GM10847 (cell line): Measurements from ENCODE around the gene ITGB2.

Source experiments
- POLR2A ChIP-seq: IDR thresholded peaks from 2 replicates; pipeline ENCODE4 v1.6.1; 2011; ENCODE audit not compliant: insufficient read length; ENCODE audit errors: extremely low read depth

The ITGB2 gene

DNA sequence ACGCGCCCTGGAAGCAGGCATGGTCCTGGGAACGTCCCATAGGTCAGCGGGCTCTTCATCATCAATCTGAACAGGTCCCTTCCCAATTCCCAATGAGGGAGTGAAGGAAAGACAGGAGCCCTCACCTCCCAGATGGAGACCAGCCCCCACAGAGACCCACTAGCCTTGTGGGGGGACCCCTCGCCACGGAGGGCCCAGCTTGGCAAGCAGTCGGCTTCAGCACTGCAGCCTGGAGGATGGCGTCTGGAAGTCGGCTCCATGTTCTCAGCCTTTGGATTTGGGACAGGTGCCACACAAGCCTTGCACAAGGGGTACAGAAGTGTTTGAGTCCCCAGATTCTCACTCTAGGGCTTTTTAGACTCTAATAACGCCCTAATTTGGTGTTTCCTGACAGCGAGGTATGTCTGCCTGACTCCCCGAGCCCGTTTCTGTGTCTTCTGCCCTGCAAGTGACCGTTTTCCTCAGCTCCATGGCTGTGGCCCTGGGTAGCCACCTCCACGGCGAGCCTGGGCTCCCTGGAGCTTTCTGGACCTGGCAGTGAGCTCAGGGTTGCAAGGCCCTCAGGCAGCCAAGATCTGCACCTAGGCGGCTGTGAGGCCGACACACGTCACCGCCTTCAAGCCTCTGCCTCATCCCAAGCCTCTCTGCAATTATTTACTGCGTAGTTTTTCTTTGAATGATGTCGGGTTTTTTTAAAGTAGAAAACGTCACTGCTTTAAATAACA is 77.8 kb downstream of the ITGB2 start:
- TF ChIP-seq POLR2A, result no peak

DNA sequence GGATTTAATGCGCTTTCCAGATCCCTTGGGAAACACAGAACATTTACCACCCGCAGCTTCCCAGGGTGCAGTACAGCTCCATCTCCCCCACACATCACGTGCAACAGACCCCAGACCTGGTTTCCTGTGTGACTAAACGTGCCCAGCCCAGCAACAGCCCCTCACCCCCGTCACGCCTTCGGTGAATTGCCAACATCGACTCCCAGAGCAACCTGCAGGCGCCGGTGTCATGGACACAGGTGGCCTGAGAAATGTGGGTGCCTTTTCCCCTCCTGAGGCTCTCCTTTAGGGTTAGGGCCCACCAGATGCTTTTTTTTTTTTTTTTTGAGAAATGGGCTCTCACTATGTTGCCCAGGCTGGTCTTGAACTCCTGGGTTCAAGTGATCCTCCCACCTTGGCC is 78.6 kb downstream of the ITGB2 start:
- no peak for TF ChIP-seq POLR2A

DNA sequence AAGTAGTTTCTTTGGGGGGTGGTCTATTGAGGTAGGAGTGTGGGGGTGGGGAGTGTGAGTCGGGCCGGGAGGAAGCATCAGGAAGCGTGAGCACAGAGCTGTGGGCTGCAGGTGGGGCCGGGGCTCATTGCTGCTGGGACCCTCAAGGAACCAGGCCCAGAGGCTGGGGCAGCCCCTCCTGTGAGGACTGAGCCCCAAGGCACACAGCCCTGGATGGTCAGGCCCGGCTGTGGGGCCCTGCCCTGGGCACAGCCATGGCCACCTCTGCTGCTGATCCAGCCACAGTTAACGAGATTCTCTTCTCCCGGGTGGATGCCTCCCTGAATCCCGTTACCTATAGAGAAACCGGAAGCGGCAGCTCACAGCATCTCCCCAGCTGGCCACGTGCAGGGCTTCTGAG is 79.9 kb downstream of the ITGB2 start:
- no peak for TF ChIP-seq POLR2A

DNA sequence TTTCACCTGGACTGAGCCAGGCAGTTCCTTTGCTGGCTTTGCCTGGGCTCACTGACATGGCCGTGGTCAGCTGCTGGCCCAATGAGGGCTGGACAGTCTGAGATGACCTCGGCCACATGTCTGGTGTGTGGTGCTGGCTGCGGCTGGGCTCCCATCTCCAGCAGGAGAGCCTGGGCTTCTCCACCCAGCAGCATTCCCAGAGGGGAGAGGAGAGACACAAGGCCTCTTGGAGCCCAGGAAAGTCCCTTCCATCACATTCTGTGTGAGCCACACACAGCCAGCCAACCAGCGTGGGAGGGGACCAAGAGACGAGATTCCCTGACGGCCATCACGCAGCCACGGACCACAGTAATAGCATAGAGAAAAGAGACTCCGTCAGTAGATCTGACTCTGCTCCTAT is 81.7 kb downstream of the ITGB2 start:
- no peak for TF ChIP-seq POLR2A

DNA sequence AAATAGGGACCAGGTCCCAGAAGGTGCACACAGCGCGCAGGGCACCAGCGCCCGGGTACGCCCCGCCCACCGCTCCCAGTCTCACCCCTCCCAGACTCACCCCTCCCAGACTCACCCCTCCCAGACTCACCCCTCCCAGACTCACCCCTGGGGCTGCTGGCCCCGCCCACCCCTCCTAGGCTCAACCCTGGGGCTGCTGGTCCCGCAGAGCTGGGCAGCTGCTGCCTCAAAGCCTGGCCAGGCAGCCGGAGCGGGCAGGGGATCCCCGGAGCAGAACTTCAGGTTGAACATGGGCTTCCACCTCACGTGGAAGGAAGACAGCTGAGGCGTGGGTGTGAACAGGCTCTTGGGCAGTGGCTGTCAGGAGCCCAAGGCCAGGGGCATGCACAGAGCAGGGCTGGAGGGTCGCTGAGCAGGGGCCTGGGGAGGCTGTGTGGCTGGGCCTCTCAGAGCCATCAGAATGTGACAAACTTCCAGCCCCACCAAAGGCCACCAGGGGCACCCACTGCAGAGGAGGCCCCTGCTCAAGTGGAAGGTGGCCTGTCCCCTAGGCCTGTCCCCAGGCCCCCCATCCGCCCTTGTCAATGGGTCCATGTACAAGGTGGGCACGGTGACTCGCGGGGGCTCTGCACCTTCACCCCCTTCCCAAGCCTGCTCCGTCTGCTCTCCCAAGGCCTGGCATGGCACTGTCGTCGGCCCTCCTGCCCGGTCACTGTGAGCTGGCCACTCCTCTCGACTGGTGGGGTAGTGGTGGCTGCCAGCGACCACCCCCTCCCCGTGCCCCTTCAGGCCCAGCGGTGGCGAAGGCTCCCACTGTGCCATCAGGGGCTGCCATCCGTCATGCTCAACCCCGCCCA is 82.4 kb downstream of the ITGB2 start:
- TF ChIP-seq POLR2A, result no peak

DNA sequence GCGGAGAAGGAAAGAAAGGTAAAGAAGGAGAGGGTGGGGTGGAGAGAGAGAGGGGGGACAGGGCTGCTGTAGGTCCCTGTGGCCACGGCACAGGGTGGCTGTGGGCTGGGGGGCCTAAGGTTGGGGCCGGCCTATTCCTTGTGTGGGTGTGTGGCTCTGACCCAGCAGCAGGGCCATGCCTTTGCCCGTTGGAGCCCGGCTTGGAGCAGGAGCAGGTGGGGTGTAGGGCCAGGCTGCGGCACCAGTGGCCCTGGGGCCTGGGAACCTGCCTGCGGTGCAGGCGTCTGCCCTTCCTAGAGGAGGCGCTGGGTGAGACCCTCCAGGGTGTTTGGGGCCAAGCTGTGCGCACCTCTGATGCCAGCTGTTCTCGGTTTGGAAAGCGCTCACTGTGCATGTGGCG is 83.2 kb downstream of the ITGB2 start:
- TF ChIP-seq POLR2A, result no peak

DNA sequence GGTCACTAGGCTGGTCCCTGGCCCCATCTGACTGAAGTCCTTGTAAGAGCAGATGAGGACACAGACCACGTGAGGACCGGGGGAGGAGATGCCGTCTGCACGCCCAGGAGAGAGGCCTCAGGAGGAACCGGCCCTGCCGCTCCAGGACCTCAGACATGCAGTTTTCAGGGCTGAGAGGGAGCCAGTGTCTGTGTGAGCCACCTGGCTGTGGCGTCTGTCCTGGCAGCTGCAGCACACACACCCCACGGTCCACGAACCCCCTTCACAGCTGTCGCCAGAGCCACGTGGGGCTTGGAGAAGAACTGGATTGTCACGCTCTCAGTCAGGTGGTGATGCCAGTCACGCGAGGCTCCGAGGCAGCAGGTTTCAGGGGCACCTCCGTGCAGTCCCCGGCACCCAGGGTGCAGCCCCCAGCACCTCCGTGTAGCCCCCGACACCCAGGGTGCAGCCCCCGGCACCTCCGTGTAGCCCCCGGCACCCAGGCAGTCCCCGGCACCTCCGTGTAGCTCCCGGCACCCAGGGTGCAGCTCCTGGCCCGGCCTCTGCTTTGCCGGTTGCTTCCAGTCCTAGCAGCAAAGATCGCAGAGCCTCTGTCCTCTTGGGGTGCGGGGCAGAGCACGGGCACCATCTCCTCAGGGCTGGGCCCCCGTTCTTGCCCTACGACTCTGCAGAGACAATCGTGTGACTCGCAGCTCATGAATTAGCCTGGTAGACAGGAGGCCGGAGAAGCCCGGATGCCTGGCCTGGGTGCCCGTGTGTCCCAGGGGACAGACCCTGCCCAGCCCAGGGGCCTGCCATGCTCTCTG is 83.8 kb downstream of the ITGB2 start:
- no peak for TF ChIP-seq POLR2A

DNA sequence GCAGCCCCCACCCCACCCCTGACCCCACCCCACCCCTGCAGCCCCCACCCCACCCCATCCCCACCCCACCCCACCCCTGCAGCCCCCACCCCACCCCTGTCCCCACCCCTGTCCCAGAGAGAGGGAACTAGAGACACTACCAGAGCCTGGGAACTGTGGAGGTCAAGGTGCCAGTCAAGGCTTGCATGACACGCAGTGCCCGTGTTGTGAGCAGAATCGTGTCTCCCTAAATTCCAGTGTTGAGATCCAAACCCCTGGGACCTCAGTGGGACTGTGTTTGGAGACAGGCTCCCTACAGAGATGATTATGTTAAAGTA is 84.4 kb downstream of the ITGB2 start:
- no peak for TF ChIP-seq POLR2A
